DND-41 (cell line): ENCODE results near the gene ANO9.

ENCODE experiments used
- ATAC-seq: fragments of 200-7000 bp; cut with Tn5 transposase; 3 replicates; pipeline ENCODE4 v1.9.1; 2021; ENCODE audit warnings: low read depth; ENCODE audit not compliant: insufficient read depth
- DNase-seq: peaks from one replicate; pipeline ENCODE4 v3.0.0-alpha.2; 2020
- H2AFZ ChIP-seq: 2 replicates; pipeline ENCODE4 v1.6.0; 2012; ENCODE audit warnings: low read depth, low read length
- H3K27ac ChIP-seq: 2 replicates; pipeline ENCODE4 v1.5.1; 2012; ENCODE audit warnings: low read length, inconsistent platforms
- H3K27me3 ChIP-seq: fragments of 200-600 bp; sonication (generic); 2 replicates; pipeline ENCODE4 v1.6.0; 2012; ENCODE audit warnings: low read length, mild to moderate bottlenecking, inconsistent platforms; ENCODE audit not compliant: insufficient read depth, poor library complexity
- H3K36me3 ChIP-seq: 2 replicates; pipeline ENCODE4 v1.5.1; 2012; ENCODE audit warnings: low read length, inconsistent platforms; ENCODE audit not compliant: insufficient read depth
- H3K4me1 ChIP-seq: 2 replicates; pipeline ENCODE4 v1.5.1; 2012; ENCODE audit warnings: mild to moderate bottlenecking, low read length; ENCODE audit not compliant: insufficient read depth
- H3K4me2 ChIP-seq: 2 replicates; pipeline ENCODE4 v1.6.0; 2012; ENCODE audit warnings: mild to moderate bottlenecking, moderate library complexity, low read length, inconsistent platforms; ENCODE audit not compliant: insufficient read depth
- H3K4me3 ChIP-seq, 2 experiments: fragments of 200-600 bp in 1 of 2; shearing (Covaris generic) in 1 of 2; 2 replicates each; pipeline ENCODE4 v1.5.1; 2012 to 2016; ENCODE audit warnings: inconsistent platforms in 2 of 2, low read length in 2 of 2, mild to moderate bottlenecking in 2 of 2, low read depth in 1 of 2, moderate library complexity in 1 of 2
- H3K79me2 ChIP-seq: 2 replicates; pipeline ENCODE4 v1.6.0; 2012; ENCODE audit warnings: low read length, inconsistent platforms; ENCODE audit not compliant: insufficient read depth
- H3K9ac ChIP-seq: 2 replicates; pipeline ENCODE4 v1.6.0; 2012; ENCODE audit warnings: low read depth, mild to moderate bottlenecking, inconsistent platforms, low read length, moderate library complexity
- H3K9me3 ChIP-seq: 2 replicates; pipeline ENCODE4 v1.5.1; 2012; ENCODE audit warnings: low read length, moderate library complexity, mild to moderate bottlenecking, inconsistent platforms; ENCODE audit not compliant: insufficient read depth, severe bottlenecking
- H4K20me1 ChIP-seq: 2 replicates; pipeline ENCODE4 v1.6.0; 2012; ENCODE audit warnings: low read length; ENCODE audit not compliant: insufficient read depth
- EZH2 ChIP-seq: IDR thresholded peaks from 3 replicates; pipeline ENCODE4 v1.6.1; 2012; ENCODE audit warnings: borderline replicate concordance, low read depth, mild to moderate bottlenecking, moderate library complexity, low read length, inconsistent platforms; ENCODE audit not compliant: severe bottlenecking
- TF ChIP-seq, protein P1 (sequence below): IDR thresholded peaks from 2 replicates; pipeline ENCODE4 v1.5.1; 2012; ENCODE audit warnings: borderline replicate concordance, low read length, moderate library complexity, mild to moderate bottlenecking; ENCODE audit not compliant: poor library complexity, severe bottlenecking; ENCODE audit errors: extremely low read depth

The ANO9 gene

DNA sequence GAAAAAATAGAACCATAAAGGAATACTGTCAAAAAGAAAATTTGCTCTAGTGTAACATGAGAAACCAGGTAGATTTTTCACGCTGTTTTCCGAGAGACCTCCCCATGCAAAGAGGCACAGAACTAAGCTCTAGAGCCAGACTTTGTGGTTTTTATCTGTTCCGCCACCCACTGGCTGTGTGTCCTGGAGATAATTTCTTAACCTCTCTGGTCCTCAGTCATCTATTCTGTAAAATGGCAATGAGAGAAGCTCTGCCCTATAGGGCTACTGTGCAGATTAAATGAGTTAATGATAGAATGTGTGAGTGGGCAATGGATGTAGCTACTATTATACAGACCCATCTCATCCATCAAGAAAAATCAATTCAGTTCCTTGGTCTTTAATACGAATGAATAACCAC lies 17.6 kb downstream of the ANO9 start:
- Histone ChIP-seq H3K4me3 (no peak overlapping the region), H3K4me2 (no peak overlapping the region), H3K9me3 (no peaks in the 10 kb centered on the region), H2AFZ (no peak overlapping the region), H3K4me1 (no peaks in the 10 kb centered on the region), H3K79me2 (no peaks in the 10 kb centered on the region), H3K9ac (no peak overlapping the region), H3K27me3 (no peaks in the 10 kb centered on the region), H4K20me1 (no peaks in the 10 kb centered on the region), H3K36me3 (no peaks in the 10 kb centered on the region), H3K27ac (no peak overlapping the region)
- no peak for DNase-seq
- TF ChIP-seq, protein P1, sequence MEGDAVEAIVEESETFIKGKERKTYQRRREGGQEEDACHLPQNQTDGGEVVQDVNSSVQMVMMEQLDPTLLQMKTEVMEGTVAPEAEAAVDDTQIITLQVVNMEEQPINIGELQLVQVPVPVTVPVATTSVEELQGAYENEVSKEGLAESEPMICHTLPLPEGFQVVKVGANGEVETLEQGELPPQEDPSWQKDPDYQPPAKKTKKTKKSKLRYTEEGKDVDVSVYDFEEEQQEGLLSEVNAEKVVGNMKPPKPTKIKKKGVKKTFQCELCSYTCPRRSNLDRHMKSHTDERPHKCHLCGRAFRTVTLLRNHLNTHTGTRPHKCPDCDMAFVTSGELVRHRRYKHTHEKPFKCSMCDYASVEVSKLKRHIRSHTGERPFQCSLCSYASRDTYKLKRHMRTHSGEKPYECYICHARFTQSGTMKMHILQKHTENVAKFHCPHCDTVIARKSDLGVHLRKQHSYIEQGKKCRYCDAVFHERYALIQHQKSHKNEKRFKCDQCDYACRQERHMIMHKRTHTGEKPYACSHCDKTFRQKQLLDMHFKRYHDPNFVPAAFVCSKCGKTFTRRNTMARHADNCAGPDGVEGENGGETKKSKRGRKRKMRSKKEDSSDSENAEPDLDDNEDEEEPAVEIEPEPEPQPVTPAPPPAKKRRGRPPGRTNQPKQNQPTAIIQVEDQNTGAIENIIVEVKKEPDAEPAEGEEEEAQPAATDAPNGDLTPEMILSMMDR: no peak
- TF ChIP-seq EZH2: no peak
- no peak for ATAC-seq

DNA sequence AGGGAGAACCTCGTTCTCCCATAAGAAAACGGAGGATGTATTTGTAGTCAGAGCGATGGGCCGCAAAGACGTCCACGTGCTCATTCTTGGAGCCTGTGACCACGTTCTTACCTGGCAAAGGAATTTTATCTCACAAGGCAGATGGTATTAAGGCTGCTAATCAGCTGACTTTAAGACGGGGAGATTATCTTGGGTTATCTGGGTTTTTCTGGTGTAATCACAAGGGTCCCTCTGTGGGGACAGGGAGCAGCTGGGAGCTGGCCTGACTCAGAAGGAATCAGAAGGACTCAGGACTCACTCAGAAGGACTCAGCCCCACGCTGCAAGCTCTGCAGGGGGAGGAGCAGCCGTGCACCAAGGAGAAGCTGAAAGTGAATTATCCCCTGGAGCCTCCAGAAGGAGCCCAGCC lies 19.6 kb downstream of the ANO9 start:
- Histone ChIP-seq H3K27me3 (no peaks in the 10 kb centered on the region), H3K79me2 (no peaks in the 10 kb centered on the region), H3K9ac (no peak overlapping the region), H3K27ac (no peak overlapping the region), H4K20me1 (no peaks in the 10 kb centered on the region), H3K9me3 (no peaks in the 10 kb centered on the region), H3K36me3 (no peaks in the 10 kb centered on the region), H3K4me2 (no peak overlapping the region), H3K4me1 (peaks cover under 1% of the 10 kb centered on the region; the same call in 1 of the 2 replicates), H2AFZ (no peak overlapping the region), H3K4me3 (no peak overlapping the region)
- ATAC-seq: no peak
- TF ChIP-seq EZH2: no peak
- TF ChIP-seq, protein P1: no peak
- no peak for DNase-seq

DNA sequence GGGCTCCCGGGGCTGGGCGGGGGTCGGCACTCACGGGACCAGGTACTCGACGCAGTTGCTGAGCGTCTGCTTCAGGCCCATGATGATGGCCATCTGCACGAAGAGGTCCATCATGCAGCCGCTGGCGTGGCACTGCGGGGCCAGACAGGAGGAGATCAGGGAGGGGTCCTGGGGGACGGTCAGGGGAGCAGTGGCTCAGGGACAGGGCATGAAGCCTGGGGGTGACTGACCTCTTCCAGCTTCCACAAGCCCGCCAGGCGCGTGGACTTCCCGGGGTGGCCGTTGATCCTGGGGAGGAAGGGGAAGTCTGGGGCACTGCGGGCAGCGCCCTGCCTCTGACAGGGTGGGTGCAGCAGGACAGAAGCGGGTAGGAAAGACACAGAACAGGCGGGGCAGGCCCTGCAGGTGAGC lies 20.9 kb downstream of the ANO9 start:
- no peak overlapping the region for H3K27ac ChIP-seq
- no peaks in the 10 kb centered on the region for H3K36me3 ChIP-seq
- TF ChIP-seq, protein P1: no peak
- TF ChIP-seq EZH2: no peak
- peaks cover 8% of the 10 kb centered on the region for H3K27me3 ChIP-seq
- H3K79me2 ChIP-seq: no peaks in the 10 kb centered on the region
- no peaks in the 10 kb centered on the region for H3K9me3 ChIP-seq
- H4K20me1 ChIP-seq: no peaks in the 10 kb centered on the region
- ATAC-seq (no peak), DNase-seq (no peak)
- H3K9ac ChIP-seq: no peak overlapping the region
- no peak overlapping the region for H3K4me3 ChIP-seq
- H2AFZ ChIP-seq: no peak overlapping the region
- H3K4me2 ChIP-seq: no peak overlapping the region
- H3K4me1 ChIP-seq: peaks cover 14% of the 10 kb centered on the region
